Endodermal cell (in vitro differentiated cells): ENCODE data around the gene AFF3. TPM values are rescaled to one million over a fixed set of nuclear protein-coding genes. Genes with fewer than 3 reads are reported as not detected.

ENCODE experiments used
- DNase-seq: peaks from one replicate; pipeline ENCODE4 v3.0.0-alpha.2; 2017
- H3K27ac ChIP-seq: 2 replicates; pipeline ENCODE4 v1.5.1; 2013; ENCODE audit warnings: mild to moderate bottlenecking, low read depth, low read length, moderate library complexity
- H3K27me3 ChIP-seq: 2 replicates; pipeline ENCODE4 v1.6.1; 2013; ENCODE audit warnings: mild to moderate bottlenecking, low read length, moderate library complexity; ENCODE audit not compliant: insufficient read depth, control insufficient read depth, poor library complexity, severe bottlenecking
- H3K36me3 ChIP-seq: 2 replicates; pipeline ENCODE4 v1.7.0; 2013; ENCODE audit warnings: mild to moderate bottlenecking, low read length, moderate library complexity; ENCODE audit not compliant: control insufficient read depth, insufficient read depth
- H3K4me1 ChIP-seq: one replicate; pipeline ENCODE4 v1.7.0; 2013; ENCODE audit warnings: low read length; ENCODE audit not compliant: control insufficient read depth, insufficient read depth
- H3K4me3 ChIP-seq: 2 replicates; pipeline ENCODE4 v1.5.1; 2013; ENCODE audit warnings: mild to moderate bottlenecking, low read length, moderate library complexity
- H3K9ac ChIP-seq: 2 replicates; pipeline ENCODE4 v1.6.1; 2013; ENCODE audit warnings: mild to moderate bottlenecking, low read length, moderate library complexity; ENCODE audit not compliant: poor library complexity, severe bottlenecking; ENCODE audit errors: extremely low read depth
- H3K9me3 ChIP-seq: 2 replicates; pipeline ENCODE4 v1.6.1; 2013; ENCODE audit warnings: mild to moderate bottlenecking, low read length, moderate library complexity; ENCODE audit not compliant: control insufficient read depth
- H3K27ac Mint-ChIP-seq: 2 replicates; pipeline ENCODE4 v1.8.0; 2020; ENCODE audit warnings: mixed read lengths
- H3K27me3 Mint-ChIP-seq: 2 replicates; pipeline ENCODE4 v1.8.0; 2021; ENCODE audit warnings: mild to moderate bottlenecking, mixed read lengths; ENCODE audit not compliant: insufficient read depth
- H3K36me3 Mint-ChIP-seq: 2 replicates; pipeline ENCODE4 v1.8.0; 2020; ENCODE audit warnings: low read depth, mixed read lengths
- H3K4me1 Mint-ChIP-seq: 2 replicates; pipeline ENCODE4 v1.8.0; 2020; ENCODE audit warnings: mixed read lengths
- H3K4me3 Mint-ChIP-seq: 2 replicates; pipeline ENCODE4 v1.8.0; 2020; ENCODE audit warnings: mild to moderate bottlenecking, moderate library complexity, mixed read lengths
- H3K9me3 Mint-ChIP-seq: 2 replicates; pipeline ENCODE4 v1.8.0; 2020; ENCODE audit warnings: mild to moderate bottlenecking, mixed read lengths
- WGBS, 2 experiments: methylation state at CpG; one replicate each; pipeline versions ENCODE4 v1.1.5 to v1.1.7; 2013; ENCODE audit warnings: missing lambda C conversion rate in 2 of 2, mixed read lengths in 1 of 2; ENCODE audit not compliant: insufficient coverage in 1 of 2, insufficient read length in 1 of 2; 5-methylcytosine and 5-hydroxymethylcytosine counted together
- total RNA-seq, 2 donors: library from RNA; stranded (reverse); fragmentation: NEBNext Ultra II Directional in 1 of 2; extraction: Animal tissue kit (Norgen Biotek cat#: 25700) in 1 of 2; gene quantifications; 2 replicates in 1 of 2; 3 replicates in 1 of 2; pipeline ENCODE4 v1.2.1, GENCODE V29; 2021
- TF ChIP-seq, protein P1 (sequence below): fragments of 200-600 bp; sonication (generic); conservative IDR thresholded peaks from 2 replicates; pipeline ENCODE4 v1.5.0; 2021; ENCODE audit warnings: antibody characterized with exemption, mild to moderate bottlenecking

Gene AFF3
- total RNA-seq, 2 donors from 2014 or later = 0.62 to 0.73 TPM

DNA sequence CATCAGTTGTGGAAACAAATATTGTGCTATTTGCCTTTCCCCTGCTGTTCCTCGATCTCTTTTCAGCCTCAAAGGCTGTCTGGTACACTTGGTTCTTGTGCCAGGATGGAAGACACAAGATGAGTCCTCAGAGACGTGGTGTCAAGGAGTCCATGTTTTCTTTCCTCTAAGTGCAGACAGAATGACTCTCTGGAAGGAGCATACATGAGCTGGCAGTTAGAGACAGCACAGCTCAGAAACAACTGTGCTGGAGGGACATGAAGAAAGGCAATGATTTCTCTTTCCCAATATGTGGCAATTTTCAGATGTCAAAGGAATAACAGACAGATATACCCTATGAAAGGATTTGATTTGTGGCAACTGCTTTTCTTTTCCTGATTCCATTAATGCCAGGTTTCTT is 162.2 kb downstream of the AFF3 start:
- Mint-ChIP-seq H3K9me3 (peaks cover 2% of the 10 kb centered on the region), H3K4me3 (no peak overlapping the region), H3K4me1 (no peaks in the 10 kb centered on the region), H3K36me3 (no peaks in the 10 kb centered on the region), H3K27ac (no peak overlapping the region), H3K27me3 (no peaks in the 10 kb centered on the region)
- TF ChIP-seq, protein P1, sequence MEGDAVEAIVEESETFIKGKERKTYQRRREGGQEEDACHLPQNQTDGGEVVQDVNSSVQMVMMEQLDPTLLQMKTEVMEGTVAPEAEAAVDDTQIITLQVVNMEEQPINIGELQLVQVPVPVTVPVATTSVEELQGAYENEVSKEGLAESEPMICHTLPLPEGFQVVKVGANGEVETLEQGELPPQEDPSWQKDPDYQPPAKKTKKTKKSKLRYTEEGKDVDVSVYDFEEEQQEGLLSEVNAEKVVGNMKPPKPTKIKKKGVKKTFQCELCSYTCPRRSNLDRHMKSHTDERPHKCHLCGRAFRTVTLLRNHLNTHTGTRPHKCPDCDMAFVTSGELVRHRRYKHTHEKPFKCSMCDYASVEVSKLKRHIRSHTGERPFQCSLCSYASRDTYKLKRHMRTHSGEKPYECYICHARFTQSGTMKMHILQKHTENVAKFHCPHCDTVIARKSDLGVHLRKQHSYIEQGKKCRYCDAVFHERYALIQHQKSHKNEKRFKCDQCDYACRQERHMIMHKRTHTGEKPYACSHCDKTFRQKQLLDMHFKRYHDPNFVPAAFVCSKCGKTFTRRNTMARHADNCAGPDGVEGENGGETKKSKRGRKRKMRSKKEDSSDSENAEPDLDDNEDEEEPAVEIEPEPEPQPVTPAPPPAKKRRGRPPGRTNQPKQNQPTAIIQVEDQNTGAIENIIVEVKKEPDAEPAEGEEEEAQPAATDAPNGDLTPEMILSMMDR = no peak
- H3K4me1 ChIP-seq = no peaks in the 10 kb centered on the region
- no peak overlapping the region for H3K4me3 ChIP-seq
- H3K9ac ChIP-seq = no peak overlapping the region
- no peak for DNase-seq
- H3K36me3 ChIP-seq = no peaks in the 10 kb centered on the region
- H3K9me3 ChIP-seq = no peaks in the 10 kb centered on the region
- H3K27ac ChIP-seq = no peak overlapping the region
- no peaks in the 10 kb centered on the region for H3K27me3 ChIP-seq
- 88 to 94% methylated on average over 2 of the region's 2 CpGs for whole genome bisulfite sequencing, 2 experiments

DNA sequence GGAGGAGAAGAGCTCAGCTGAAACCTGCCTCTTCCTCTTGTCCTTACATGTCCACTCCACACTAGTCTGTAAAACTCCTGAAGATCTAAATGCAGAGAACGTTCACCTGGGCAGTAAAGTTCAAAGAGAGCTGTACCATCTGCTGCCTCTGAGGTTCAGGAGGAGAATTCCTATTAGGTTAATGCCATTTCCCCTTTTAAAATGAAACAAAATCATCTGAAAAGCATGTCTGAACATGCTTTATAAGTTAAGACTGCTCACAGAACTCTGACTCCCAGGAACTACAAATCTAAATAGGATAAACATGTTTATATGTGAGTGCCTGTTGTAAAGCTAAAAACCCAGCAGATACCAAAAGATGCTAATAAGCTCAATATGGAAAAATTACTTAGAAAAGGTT is 164.4 kb downstream of the AFF3 start:
- 94 to 100% methylated on average over 1 of the region's 1 CpG for WGBS, 2 experiments
- H3K4me3 Mint-ChIP-seq = no peak overlapping the region
- no peaks in the 10 kb centered on the region for H3K4me1 Mint-ChIP-seq
- H3K9ac ChIP-seq = no peak overlapping the region
- peaks cover 7% of the 10 kb centered on the region for H3K9me3 Mint-ChIP-seq
- no peak overlapping the region for H3K27ac ChIP-seq
- no peak overlapping the region for H3K4me3 ChIP-seq
- no peak for DNase-seq
- H3K9me3 ChIP-seq = no peaks in the 10 kb centered on the region
- no peaks in the 10 kb centered on the region for H3K36me3 ChIP-seq
- TF ChIP-seq, protein P1 = no peak
- H3K27ac Mint-ChIP-seq = no peak overlapping the region
- no peaks in the 10 kb centered on the region for H3K36me3 Mint-ChIP-seq
- no peaks in the 10 kb centered on the region for H3K4me1 ChIP-seq
- H3K27me3 ChIP-seq = no peaks in the 10 kb centered on the region
- no peaks in the 10 kb centered on the region for H3K27me3 Mint-ChIP-seq

DNA sequence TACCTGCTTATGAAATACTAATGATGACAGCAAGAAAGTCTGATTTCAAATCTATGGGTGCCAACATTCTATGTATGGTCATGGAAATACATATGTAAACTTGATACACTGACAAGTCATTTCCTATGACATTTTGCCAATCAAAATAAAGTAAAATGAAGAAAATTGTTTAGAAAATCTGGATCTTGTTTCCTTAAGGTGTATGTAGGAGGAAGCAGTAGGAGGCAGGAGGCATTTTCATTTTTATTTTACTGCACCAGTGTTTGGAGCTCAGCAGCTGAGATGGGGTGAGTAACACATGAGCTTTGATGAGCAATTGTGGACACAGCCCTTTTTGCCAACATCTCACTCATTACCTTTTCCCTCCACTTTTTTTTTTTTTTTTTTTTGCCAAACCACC is 167.0 kb downstream of the AFF3 start:
- Histone ChIP-seq H3K27ac (no peak overlapping the region), H3K27me3 (peaks cover 20% of the 10 kb centered on the region), H3K4me1 (no peaks in the 10 kb centered on the region), H3K36me3 (no peaks in the 10 kb centered on the region), H3K9me3 (no peaks in the 10 kb centered on the region), H3K4me3 (no peak overlapping the region), H3K9ac (no peak overlapping the region)
- peaks cover 7% of the 10 kb centered on the region for H3K27me3 Mint-ChIP-seq
- no peaks in the 10 kb centered on the region for H3K4me1 Mint-ChIP-seq
- no peak for DNase-seq
- H3K9me3 Mint-ChIP-seq = peaks cover 5% of the 10 kb centered on the region
- TF ChIP-seq, protein P1 = no peak
- H3K27ac Mint-ChIP-seq = no peak overlapping the region
- H3K36me3 Mint-ChIP-seq = no peaks in the 10 kb centered on the region
- no peak overlapping the region for H3K4me3 Mint-ChIP-seq
